Esophagus muscularis mucosa (tissue), 4 donors: ENCODE measurements around the gene AMER3. TPM values are rescaled to one million over a fixed set of nuclear protein-coding genes. Genes with fewer than 3 reads are reported as not detected.
A peak's percentile ranks its signal among the peaks of the same experiment; 100 is the strongest.

Experiments
- DNase-seq: peaks from one replicate; pipeline ENCODE4 v3.0.0-alpha.2; 2017; ENCODE audit errors: extremely low spot score
- H3K27ac ChIP-seq, 4 donors: fragments of 200-600 bp; sonication (generic); replicated peaks in 1 of 4; 1 replicate in 3 of 4; 2 replicates in 1 of 4; pipeline ENCODE4 v1.5.1; 2016 to 2019; ENCODE audit warnings: mild to moderate bottlenecking in 1 of 4
- H3K27me3 ChIP-seq, 4 donors: fragments of 200-600 bp; sonication (generic); one replicate each; pipeline versions ENCODE4 v1.5.1 to v1.6.0; 2016 to 2019
- H3K36me3 ChIP-seq, 4 donors: fragments of 200-600 bp; sonication (generic); one replicate each; pipeline ENCODE4 v1.5.1; 2016 to 2019
- H3K4me1 ChIP-seq, 4 donors: fragments of 200-600 bp; sonication (generic); one replicate each; pipeline ENCODE4 v1.5.1; 2016 to 2019
- H3K4me3 ChIP-seq, 4 donors: fragments of 200-600 bp; sonication (generic); 1 replicate in 2 of 4; 2 replicates in 2 of 4; pipeline ENCODE4 v1.5.1; 2016 to 2019; ENCODE audit warnings: mild to moderate bottlenecking in 4 of 4, moderate library complexity in 1 of 4
- H3K9me3 ChIP-seq, 4 donors: fragments of 200-600 bp; sonication (generic); 1 replicate in 3 of 4; 2 replicates in 1 of 4; pipeline ENCODE4 v1.5.1; 2016 to 2019
- CTCF ChIP-seq, 3 experiments: fragments of 200-600 bp in 2 of 3; fragments of 450-650 bp in 1 of 3; sonication (generic) in 2 of 3; IDR thresholded peaks; one replicate each; pipeline ENCODE4 v1.5.1; 2017 to 2019; ENCODE audit warnings: antibody characterized with exemption in 3 of 3, mild to moderate bottlenecking in 2 of 3, moderate library complexity in 1 of 3
- EP300 ChIP-seq: sonication (generic); formaldehyde crosslinking; IDR thresholded peaks from one replicate; pipeline ENCODE4 v1.6.1; 2017; ENCODE audit warnings: antibody characterized with exemption
- POLR2A ChIP-seq: fragments of 450-650 bp; IDR thresholded peaks from one replicate; pipeline ENCODE4 v1.6.1; 2017; ENCODE audit warnings: antibody characterized with exemption, moderate library complexity, mild to moderate bottlenecking, low read depth
- POLR2AphosphoS5 ChIP-seq, 2 donors: sonication (generic); formaldehyde crosslinking; IDR thresholded peaks; one replicate each; pipeline ENCODE4 v1.6.1; 2017; ENCODE audit warnings: antibody characterized with exemption in 2 of 2
- WGBS: methylation state at CpG from one replicate; pipeline ENCODE4 v1.1.5; 2018; 5-methylcytosine and 5-hydroxymethylcytosine counted together
- intact Hi-C: fragments of 100-400 bp; cut with DNase I; formaldehyde crosslinking; loops from one replicate; pipeline ENCODE4 v1.15.1; 2023
- total RNA-seq, 4 donors: library from RNA; depleted of rRNA; stranded (reverse); fragments of >200 nt; gene quantifications; one replicate each; pipeline versions ENCODE4 v1.1.0 to v1.2.1, GENCODE V29; 2016

AMER3 gene
- total RNA-seq, 4 donors from 2014 or later = 0.06 TPM; not detected in 3

- 69% methylated on average over 6 of the region's 6 CpGs for WGBS
- H3K4me3 ChIP-seq = no peak overlapping the region
- no peak overlapping the region for H3K27ac ChIP-seq
- no peak for TF ChIP-seq POLR2AphosphoS5 (IDR thresholded peaks at IDR 0.05)
- no peak for TF ChIP-seq CTCF (IDR thresholded peaks at IDR 0.05)
- TF ChIP-seq POLR2A = no peak
- no peak for TF ChIP-seq EP300
- peaks cover 0 to 39% (median under 1%) of the 10 kb centered on the region in 4 donors for H3K27me3 ChIP-seq
- intact Hi-C loops = no loop called here
- DNase-seq = no peak
- no peaks in the 10 kb centered on the region for H3K4me1 ChIP-seq
- no peaks in the 10 kb centered on the region for H3K36me3 ChIP-seq
- no peaks in the 10 kb centered on the region for H3K9me3 ChIP-seq
These were observed 5.7 kb upstream of the AMER3 start for GRCh38 chr2:130749641-130750040.

- no peak for TF ChIP-seq EP300
- TF ChIP-seq POLR2A = no peak
- no peak for TF ChIP-seq CTCF (IDR thresholded peaks at IDR 0.05)
- TF ChIP-seq POLR2AphosphoS5 (IDR thresholded peaks at IDR 0.05) = no peak
- peaks cover 0 to 15% (median 7%) of the 10 kb centered on the region in 4 donors for H3K4me1 ChIP-seq
- H3K27ac ChIP-seq = no peak overlapping the region
- intact Hi-C loops = no loop called here
- peaks cover 0 to 82% (median 24%) of the 10 kb centered on the region in 4 donors for H3K27me3 ChIP-seq
- H3K9me3 ChIP-seq = no peaks in the 10 kb centered on the region
- no peak overlapping the region for H3K4me3 ChIP-seq
- DNase-seq = no peak
- 38% methylated on average over 8 of the region's 8 CpGs for WGBS
- no peaks in the 10 kb centered on the region for H3K36me3 ChIP-seq
These were observed 529 bp upstream of the AMER3 start for GRCh38 chr2:130754811-130755210.

- DNase-seq = peak; percentile 66
- intact Hi-C loops = no loop called here
- WGBS = 0% methylated on average over 15 of the region's 80 CpGs
- TF ChIP-seq POLR2A (no peak), EP300 (no peak), CTCF (IDR thresholded peaks at IDR 0.05) (no peak), POLR2AphosphoS5 (IDR thresholded peaks at IDR 0.05) (no peak)
- Histone ChIP-seq H3K9me3 (no peaks in the 10 kb centered on the region), H3K27ac (no peak overlapping the region), H3K36me3 (no peaks in the 10 kb centered on the region), H3K27me3 (peaks cover 0 to 93% (median 24%) of the 10 kb centered on the region in 4 donors), H3K4me1 (peaks cover 0 to 15% (median 7%) of the 10 kb centered on the region in 4 donors), H3K4me3 (peak overlapping the region; percentile 19 to 49 (median 31))
These were observed 923 bp downstream of the AMER3 start for GRCh38 chr2:130756053-130756873.

GRCh38 chr2:130756874-130757668 is 1.7 kb downstream of the AMER3 start:
- no peak for TF ChIP-seq EP300
- no peak for TF ChIP-seq POLR2AphosphoS5 (IDR thresholded peaks at IDR 0.05)
- no peak for TF ChIP-seq CTCF (IDR thresholded peaks at IDR 0.05)
- no peak for TF ChIP-seq POLR2A
- Histone ChIP-seq H3K9me3 (no peaks in the 10 kb centered on the region), H3K27me3 (peaks cover 0 to 94% (median 24%) of the 10 kb centered on the region in 4 donors), H3K4me3 (no peak overlapping the region), H3K4me1 (peaks cover 0 to 15% (median 7%) of the 10 kb centered on the region in 4 donors), H3K27ac (no peak overlapping the region), H3K36me3 (no peaks in the 10 kb centered on the region)
- intact Hi-C loops = no loop called here
- 29% methylated on average over 16 of the region's 16 CpGs for WGBS
- peak; percentile 50 for DNase-seq
